ENCODE measurements around the gene EFCC1. TPM values are rescaled to one million over a fixed set of nuclear protein-coding genes. Genes with fewer than 3 reads are reported as not detected.

EFCC1 gene
- total RNA-seq, 1 experiment from 2014 or later = 0.39 TPM

- H3K9me3 Mint-ChIP-seq (ENCODE audit: unreplicated experiment) = no peaks in the 10 kb centered on the region
- Histone ChIP-seq H3K4me3 (ENCODE audit: low read depth, low read length) (no peak overlapping the region), H3K9me3 (no peaks in the 10 kb centered on the region), H3K4me1 (peaks cover 11% of the 10 kb centered on the region; the same call in 1 of the 2 replicates), H3K36me3 (ENCODE audit: control insufficient read depth, insufficient read depth, low read length) (no peaks in the 10 kb centered on the region), H3K27me3 (replicated peaks; ENCODE audit: control insufficient read depth, insufficient read depth, low read length) (no peaks in the 10 kb centered on the region)
- TF ChIP-seq, protein P1, sequence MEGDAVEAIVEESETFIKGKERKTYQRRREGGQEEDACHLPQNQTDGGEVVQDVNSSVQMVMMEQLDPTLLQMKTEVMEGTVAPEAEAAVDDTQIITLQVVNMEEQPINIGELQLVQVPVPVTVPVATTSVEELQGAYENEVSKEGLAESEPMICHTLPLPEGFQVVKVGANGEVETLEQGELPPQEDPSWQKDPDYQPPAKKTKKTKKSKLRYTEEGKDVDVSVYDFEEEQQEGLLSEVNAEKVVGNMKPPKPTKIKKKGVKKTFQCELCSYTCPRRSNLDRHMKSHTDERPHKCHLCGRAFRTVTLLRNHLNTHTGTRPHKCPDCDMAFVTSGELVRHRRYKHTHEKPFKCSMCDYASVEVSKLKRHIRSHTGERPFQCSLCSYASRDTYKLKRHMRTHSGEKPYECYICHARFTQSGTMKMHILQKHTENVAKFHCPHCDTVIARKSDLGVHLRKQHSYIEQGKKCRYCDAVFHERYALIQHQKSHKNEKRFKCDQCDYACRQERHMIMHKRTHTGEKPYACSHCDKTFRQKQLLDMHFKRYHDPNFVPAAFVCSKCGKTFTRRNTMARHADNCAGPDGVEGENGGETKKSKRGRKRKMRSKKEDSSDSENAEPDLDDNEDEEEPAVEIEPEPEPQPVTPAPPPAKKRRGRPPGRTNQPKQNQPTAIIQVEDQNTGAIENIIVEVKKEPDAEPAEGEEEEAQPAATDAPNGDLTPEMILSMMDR (IDR thresholded peaks at IDR 0.05; ENCODE audit: insufficient read depth in 1 of 2, low read depth in 1 of 2, low read length in 1 of 2, severe bottlenecking in 1 of 2, unreplicated experiment in 1 of 2) = no peak
- BruUV-seq (replicated peaks) = no TSS peak
- intact Hi-C loops (cut with micrococcal nuclease; ENCODE audit: unreplicated experiment) = no loop called here
- ChIA-PET POLR2A (no interaction called here), CTCF (interaction anchor here (1.3 kb wide), 1 partner anchor 44 kb away, joined by 6 read pairs; no protein-coding TSS in a partner anchor)
- no peak overlapping the region for H3K4me3 Mint-ChIP-seq (ENCODE audit: unreplicated experiment)
- DNase-seq = no peak
- no peak overlapping the region for H3K27ac Mint-ChIP-seq (ENCODE audit: unreplicated experiment)
- H3K27me3 Mint-ChIP-seq (ENCODE audit: insufficient read depth, unreplicated experiment) = no peaks in the 10 kb centered on the region
- no peaks in the 10 kb centered on the region for H3K36me3 Mint-ChIP-seq (ENCODE audit: insufficient read depth, unreplicated experiment)
- no peaks in the 10 kb centered on the region for H3K4me1 Mint-ChIP-seq (ENCODE audit: low read depth, unreplicated experiment)
Measured at GRCh38 chr3:129014148-129014547, 13.0 kb downstream of the EFCC1 start.

DNA sequence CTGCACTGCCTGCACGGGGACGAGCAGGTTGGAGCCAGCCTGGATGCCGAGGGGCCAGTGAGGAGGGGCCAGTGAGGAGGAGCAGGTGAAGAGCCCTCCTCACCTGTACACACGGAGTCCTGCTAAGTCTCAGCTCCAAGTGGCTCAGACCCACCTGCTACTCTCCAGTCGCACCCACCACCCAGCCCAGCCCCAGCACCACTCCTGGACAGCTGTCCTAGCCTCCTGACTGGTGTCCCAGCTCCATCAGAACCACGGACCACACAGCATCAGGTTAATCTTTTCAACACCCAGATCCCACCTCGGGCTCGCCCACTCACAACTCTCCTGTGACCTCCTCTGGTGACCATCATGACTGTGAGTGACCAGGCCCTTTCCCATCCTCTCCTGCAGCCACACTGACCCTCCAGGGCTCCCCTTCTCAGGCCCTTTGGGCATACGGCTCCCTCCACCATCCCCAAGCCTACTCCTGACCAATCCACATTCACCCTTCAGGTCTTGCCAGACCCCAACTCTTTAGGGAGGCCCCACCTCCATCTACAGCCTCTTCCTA is 13.8 kb downstream of the EFCC1 start:
- no peak overlapping the region for H3K4me3 ChIP-seq (ENCODE audit: low read depth, low read length)
- TF ChIP-seq, protein P1 (IDR thresholded peaks at IDR 0.05; ENCODE audit: insufficient read depth in 1 of 2, low read depth in 1 of 2, low read length in 1 of 2, severe bottlenecking in 1 of 2, unreplicated experiment in 1 of 2) = no peak
- no peaks in the 10 kb centered on the region for H3K9me3 ChIP-seq
- no peaks in the 10 kb centered on the region for H3K9me3 Mint-ChIP-seq (ENCODE audit: unreplicated experiment)
- H3K36me3 Mint-ChIP-seq (ENCODE audit: insufficient read depth, unreplicated experiment) = no peaks in the 10 kb centered on the region
- H3K4me1 Mint-ChIP-seq (ENCODE audit: low read depth, unreplicated experiment) = no peaks in the 10 kb centered on the region
- no peaks in the 10 kb centered on the region for H3K27me3 ChIP-seq (replicated peaks; ENCODE audit: control insufficient read depth, insufficient read depth, low read length)
- no peak overlapping the region for H3K27ac Mint-ChIP-seq (ENCODE audit: unreplicated experiment)
- no peaks in the 10 kb centered on the region for H3K36me3 ChIP-seq (ENCODE audit: control insufficient read depth, insufficient read depth, low read length)
- intact Hi-C loops (cut with micrococcal nuclease; ENCODE audit: unreplicated experiment) = loop anchor here (5.0 kb wide), 1 partner anchor 43 kb away; no protein-coding TSS in a partner anchor
- POLR2A ChIA-PET = no interaction called here
- no TSS peak for BruUV-seq (replicated peaks)
- H3K27me3 Mint-ChIP-seq (ENCODE audit: insufficient read depth, unreplicated experiment) = no peaks in the 10 kb centered on the region
- H3K4me3 Mint-ChIP-seq (ENCODE audit: unreplicated experiment) = no peak overlapping the region
- DNase-seq = no peak
- peaks cover 11% of the 10 kb centered on the region; the same call in 1 of the 2 replicates for H3K4me1 ChIP-seq
- CTCF ChIA-PET = no interaction called here

- ChIA-PET POLR2A (no interaction called here), CTCF (interaction anchor here (0.5 to 1.7 kb wide), 6 partner anchors 11 to 91 kb away, joined by 3 to 17 read pairs (median 4); no protein-coding TSS in a partner anchor)
- Histone ChIP-seq H3K4me3 (ENCODE audit: low read depth, low read length) (no peak overlapping the region), H3K4me1 (peaks cover 11% of the 10 kb centered on the region; the same call in 1 of the 2 replicates), H3K36me3 (ENCODE audit: control insufficient read depth, insufficient read depth, low read length) (no peaks in the 10 kb centered on the region), H3K9me3 (no peaks in the 10 kb centered on the region), H3K27me3 (replicated peaks; ENCODE audit: control insufficient read depth, insufficient read depth, low read length) (no peaks in the 10 kb centered on the region)
- no peak overlapping the region for H3K4me3 Mint-ChIP-seq (ENCODE audit: unreplicated experiment)
- H3K9me3 Mint-ChIP-seq (ENCODE audit: unreplicated experiment) = no peaks in the 10 kb centered on the region
- no peaks in the 10 kb centered on the region for H3K36me3 Mint-ChIP-seq (ENCODE audit: insufficient read depth, unreplicated experiment)
- H3K4me1 Mint-ChIP-seq (ENCODE audit: low read depth, unreplicated experiment) = no peaks in the 10 kb centered on the region
- H3K27me3 Mint-ChIP-seq (ENCODE audit: insufficient read depth, unreplicated experiment) = no peaks in the 10 kb centered on the region
- H3K27ac Mint-ChIP-seq (ENCODE audit: unreplicated experiment) = no peak overlapping the region
- intact Hi-C loops (cut with micrococcal nuclease; ENCODE audit: unreplicated experiment) = loop anchor here (5.0 kb wide), 1 partner anchor 43 kb away; no protein-coding TSS in a partner anchor
- no peak for DNase-seq
- no TSS peak for BruUV-seq (replicated peaks)
- TF ChIP-seq, protein P1 (IDR thresholded peaks at IDR 0.05; ENCODE audit: insufficient read depth in 1 of 2, low read depth in 1 of 2, low read length in 1 of 2, severe bottlenecking in 1 of 2, unreplicated experiment in 1 of 2) = no peak
Measured at GRCh38 chr3:129015388-129016105, 14.4 kb downstream of the EFCC1 start.
